GM12891 (cell line): ENCODE results near the gene SLC30A5.

Experiments
- PAX5 ChIP-seq: IDR thresholded peaks from 2 replicates; pipeline ENCODE4 v1.6.1; 2011; ENCODE audit warnings: low read length, moderate library complexity, mild to moderate bottlenecking; ENCODE audit not compliant: insufficient read depth, severe bottlenecking
- POLR2A ChIP-seq: IDR thresholded peaks from 2 replicates; pipeline ENCODE4 v1.6.1; 2011; ENCODE audit warnings: low read depth, low read length, control low read depth
- POLR2AphosphoS5 ChIP-seq: IDR thresholded peaks from 2 replicates; pipeline ENCODE4 v1.6.1; 2011; ENCODE audit warnings: low read depth, low read length, control low read depth
- TAF1 ChIP-seq: IDR thresholded peaks from 2 replicates; pipeline ENCODE4 v1.6.1; 2011; ENCODE audit warnings: low read depth, low read length, control low read depth

GRCh38 chr5:69134126-69134525 is 40.3 kb downstream of the SLC30A5 start:
- TF ChIP-seq POLR2A, result no peak
- no peak for TF ChIP-seq TAF1
- no peak for TF ChIP-seq POLR2AphosphoS5
- TF ChIP-seq PAX5, result no peak
